IPS-15b (cell line): Measurements from ENCODE around the gene ELF1.

ENCODE experiments used
- H3K27me3 ChIP-seq: one replicate; pipeline ENCODE4 v1.6.1; 2013; ENCODE audit warnings: low read length; ENCODE audit not compliant: control insufficient read depth, insufficient read depth
- H3K36me3 ChIP-seq: one replicate; pipeline ENCODE4 v1.6.1; 2013; ENCODE audit warnings: low read length; ENCODE audit not compliant: control insufficient read depth, insufficient read depth
- H3K4me1 ChIP-seq: one replicate; pipeline ENCODE4 v1.6.1; 2013; ENCODE audit warnings: mild to moderate bottlenecking, low read length; ENCODE audit not compliant: control insufficient read depth, insufficient read depth
- H3K4me3 ChIP-seq: one replicate; pipeline ENCODE4 v1.5.1; 2013; ENCODE audit warnings: low read depth, low read length
- H3K9ac ChIP-seq: one replicate; pipeline ENCODE4 v1.6.1; 2013; ENCODE audit warnings: low read depth, mild to moderate bottlenecking, low read length
- H3K9me3 ChIP-seq: one replicate; pipeline ENCODE4 v1.6.1; 2013; ENCODE audit warnings: mild to moderate bottlenecking, low read length; ENCODE audit not compliant: control insufficient read depth, insufficient read depth

The ELF1 gene

GRCh38 chr13:41019011-41019487 lies at the start of gene ELF1:
TSS of gene ELF1 (minus strand) at chr13:41019316. CDS start at chr13:40982054, 37,262 bp downstream.
- Histone ChIP-seq H3K9ac (no peak within 1 kb of the TSS), H3K9me3 (no peaks in the 10 kb centered on the region), H3K4me1 (peaks cover 30% of the 10 kb centered on the region)

GRCh38 chr13:41065078-41065477 lies 46.0 kb upstream of the ELF1 start:
- no peaks in the 10 kb centered on the region for H3K9me3 ChIP-seq
- H3K4me1 ChIP-seq = no peaks in the 10 kb centered on the region

More at GRCh38 chr13:41019011-41019487, at the start of gene ELF1:
- Histone ChIP-seq H3K4me3 (no peak within 1 kb of the TSS), H3K27me3 (no peaks in the 10 kb centered on the region), H3K36me3 (no peaks in the 10 kb centered on the region)

GRCh38 chr13:41064493-41064892 lies 45.4 kb upstream of the ELF1 start:
- H3K9me3 ChIP-seq = no peaks in the 10 kb centered on the region
- H3K9ac ChIP-seq = no peak overlapping the region
- H3K4me1 ChIP-seq = no peaks in the 10 kb centered on the region
- H3K4me3 ChIP-seq = no peak overlapping the region
- H3K36me3 ChIP-seq = peaks cover 13% of the 10 kb centered on the region
- H3K27me3 ChIP-seq = no peaks in the 10 kb centered on the region

More at GRCh38 chr13:41065078-41065477, 46.0 kb upstream of the ELF1 start:
- Histone ChIP-seq H3K36me3 (peaks cover 15% of the 10 kb centered on the region), H3K27me3 (no peaks in the 10 kb centered on the region), H3K4me3 (no peak overlapping the region), H3K9ac (no peak overlapping the region)

GRCh38 chr13:41061914-41062837 lies 43.1 kb upstream of the ELF1 start:
- H3K9me3 ChIP-seq = no peaks in the 10 kb centered on the region
- peak overlapping the region; percentile 97 for H3K4me3 ChIP-seq
- peak overlapping the region; percentile 87 for H3K9ac ChIP-seq
- no peaks in the 10 kb centered on the region for H3K27me3 ChIP-seq
- H3K4me1 ChIP-seq = peaks cover 3% of the 10 kb centered on the region
- H3K36me3 ChIP-seq = peaks cover 8% of the 10 kb centered on the region

GRCh38 chr13:41061075-41061913 lies 42.2 kb upstream of the ELF1 start, which contains the start of gene WBP4:
TSS of gene WBP4 (plus strand) at chr13:41061509. CDS start at chr13:41061674, 165 bp downstream.
- Histone ChIP-seq H3K27me3 (no peaks in the 10 kb centered on the region), H3K4me3 (peak within 1 kb of the TSS; percentile 97), H3K4me1 (peaks cover 3% of the 10 kb centered on the region), H3K36me3 (peaks cover 8% of the 10 kb centered on the region), H3K9me3 (no peaks in the 10 kb centered on the region), H3K9ac (peak within 1 kb of the TSS; percentile 91)

- Histone ChIP-seq H3K9ac (peak overlapping the region; percentile 91), H3K9me3 (no peaks in the 10 kb centered on the region), H3K27me3 (no peaks in the 10 kb centered on the region), H3K4me3 (peak overlapping the region; percentile 97), H3K4me1 (peaks cover 3% of the 10 kb centered on the region), H3K36me3 (peaks cover 6% of the 10 kb centered on the region)
Observed at GRCh38 chr13:41060724-41061074, 41.6 kb upstream of the ELF1 start.

- Histone ChIP-seq H3K36me3 (peaks cover 1% of the 10 kb centered on the region), H3K9ac (peak overlapping the region; percentile 91), H3K9me3 (no peaks in the 10 kb centered on the region), H3K27me3 (no peaks in the 10 kb centered on the region), H3K4me3 (peak overlapping the region; percentile 97), H3K4me1 (peaks cover 3% of the 10 kb centered on the region)
Observed at GRCh38 chr13:41060082-41060723, 41.1 kb upstream of the ELF1 start.

- peaks cover 6% of the 10 kb centered on the region for H3K4me1 ChIP-seq
- H3K9ac ChIP-seq = peak overlapping the region; percentile 91
- H3K36me3 ChIP-seq = no peaks in the 10 kb centered on the region
- no peaks in the 10 kb centered on the region for H3K9me3 ChIP-seq
- no peaks in the 10 kb centered on the region for H3K27me3 ChIP-seq
- peak overlapping the region; percentile 97 for H3K4me3 ChIP-seq
Observed at GRCh38 chr13:41059456-41060081, 40.5 kb upstream of the ELF1 start.

GRCh38 chr13:41058295-41059070 lies 39.4 kb upstream of the ELF1 start:
- no peak overlapping the region for H3K9ac ChIP-seq
- no peaks in the 10 kb centered on the region for H3K9me3 ChIP-seq
- H3K4me1 ChIP-seq = peaks cover 6% of the 10 kb centered on the region
- peak overlapping the region; percentile 97 for H3K4me3 ChIP-seq
- no peaks in the 10 kb centered on the region for H3K36me3 ChIP-seq
- no peaks in the 10 kb centered on the region for H3K27me3 ChIP-seq

GRCh38 chr13:41056826-41057711 lies 38.0 kb upstream of the ELF1 start:
- H3K4me3 ChIP-seq = no peak overlapping the region
- H3K4me1 ChIP-seq = peaks cover 6% of the 10 kb centered on the region
- no peaks in the 10 kb centered on the region for H3K9me3 ChIP-seq
- no peak overlapping the region for H3K9ac ChIP-seq
- H3K27me3 ChIP-seq = no peaks in the 10 kb centered on the region
- no peaks in the 10 kb centered on the region for H3K36me3 ChIP-seq
